ENCODE measurements around the gene SMAD5. TPM values are rescaled to one million over a fixed set of nuclear protein-coding genes. Genes with fewer than 3 reads are reported as not detected.

The SMAD5 gene
- total RNA-seq, 3 donors from 2014 or later = 45.6 to 63.7 (median 52.4) TPM

GRCh38 chr5:136205941-136206340 is 73.3 kb downstream of the SMAD5 start:
- Histone ChIP-seq H3K4me1 (no peaks in the 10 kb centered on the region), H3K27ac (no peak overlapping the region), H3K36me3 (no peaks in the 10 kb centered on the region), H3K9me3 (no peaks in the 10 kb centered on the region), H3K27me3 (peaks cover 0 to 7% of the 10 kb centered on the region in 2 donors), H3K4me3 (no peak overlapping the region)
- intact Hi-C loops (cut with DNase I; ENCODE audit: low total_unique reads) = no loop called here
- TF ChIP-seq CTCF (IDR thresholded peaks at IDR 0.05) (no peak), POLR2AphosphoS5 (IDR thresholded peaks at IDR 0.05) (no peak), POLR2A (IDR thresholded peaks at IDR 0.05) (no peak)
- DNase-seq (ENCODE audit: low spot score in 2 of 2) = no peak

- no peak for DNase-seq (ENCODE audit: low spot score in 2 of 2)
- Histone ChIP-seq H3K27ac (no peak overlapping the region), H3K36me3 (no peaks in the 10 kb centered on the region), H3K4me3 (no peak overlapping the region), H3K4me1 (no peaks in the 10 kb centered on the region), H3K9me3 (no peaks in the 10 kb centered on the region), H3K27me3 (peaks cover 0 to 11% of the 10 kb centered on the region in 2 donors)
- TF ChIP-seq POLR2A (IDR thresholded peaks at IDR 0.05) = no peak
- TF ChIP-seq CTCF (IDR thresholded peaks at IDR 0.05) = no peak
- TF ChIP-seq POLR2AphosphoS5 (IDR thresholded peaks at IDR 0.05) = no peak
- intact Hi-C loops (cut with DNase I; ENCODE audit: low total_unique reads) = no loop called here
These were observed 73.7 kb downstream of the SMAD5 start for GRCh38 chr5:136206361-136206760.

DNA sequence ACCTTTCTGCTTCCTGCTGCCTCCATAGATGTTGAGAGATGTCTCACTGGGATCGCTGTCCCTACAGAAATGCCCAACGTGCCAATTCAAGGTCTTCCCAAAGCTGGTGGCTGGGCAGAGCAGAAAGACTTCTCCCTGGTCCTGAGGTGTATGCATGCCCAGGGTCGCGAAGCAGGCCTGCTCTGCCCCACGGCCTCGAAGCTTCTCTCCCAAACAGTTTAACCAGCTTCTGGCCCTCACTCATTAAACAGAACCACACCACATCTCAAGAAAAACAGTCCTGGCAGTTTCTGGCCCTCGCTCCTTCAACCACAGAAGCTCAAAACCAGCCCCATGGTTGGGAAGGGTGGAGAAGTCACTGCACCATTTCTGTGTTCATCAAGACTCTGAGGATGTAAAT is 75.0 kb downstream of the SMAD5 start:
- peaks cover 0 to 13% of the 10 kb centered on the region in 2 donors for H3K27me3 ChIP-seq
- no peak for DNase-seq (ENCODE audit: low spot score in 2 of 2)
- H3K4me1 ChIP-seq = no peaks in the 10 kb centered on the region
- H3K4me3 ChIP-seq = no peak overlapping the region
- H3K27ac ChIP-seq = no peak overlapping the region
- H3K9me3 ChIP-seq = no peaks in the 10 kb centered on the region
- TF ChIP-seq POLR2A (IDR thresholded peaks at IDR 0.05) (no peak), POLR2AphosphoS5 (IDR thresholded peaks at IDR 0.05) (no peak), CTCF (IDR thresholded peaks at IDR 0.05) (no peak)
- H3K36me3 ChIP-seq = no peaks in the 10 kb centered on the region
- intact Hi-C loops (cut with DNase I; ENCODE audit: low total_unique reads) = no loop called here

DNA sequence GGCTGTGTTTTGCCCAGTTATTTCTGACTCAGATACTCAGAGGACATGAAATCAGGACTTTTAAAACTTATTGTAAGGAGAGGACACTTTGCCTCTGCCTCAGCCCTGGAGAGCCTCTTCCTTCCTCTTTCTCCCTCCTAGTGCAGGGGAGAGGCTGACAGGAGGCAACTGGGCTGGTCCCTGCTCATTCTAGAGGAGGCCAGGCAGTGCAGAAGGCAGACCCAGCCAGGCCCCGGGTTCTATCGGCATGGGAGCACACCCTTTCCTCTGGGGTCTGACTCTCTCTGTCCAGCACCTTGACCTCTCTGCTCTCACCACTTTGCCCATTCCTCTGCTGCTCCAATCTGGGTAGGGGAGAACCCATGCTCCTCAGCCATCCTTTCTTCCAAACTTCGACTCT is 76.3 kb downstream of the SMAD5 start:
- Histone ChIP-seq H3K4me1 (no peaks in the 10 kb centered on the region), H3K36me3 (no peaks in the 10 kb centered on the region), H3K4me3 (no peak overlapping the region), H3K9me3 (no peaks in the 10 kb centered on the region), H3K27ac (no peak overlapping the region), H3K27me3 (peaks cover 0 to 20% of the 10 kb centered on the region in 2 donors)
- intact Hi-C loops (cut with DNase I; ENCODE audit: low total_unique reads) = no loop called here
- DNase-seq (ENCODE audit: low spot score in 2 of 2) = no peak
- TF ChIP-seq POLR2A (IDR thresholded peaks at IDR 0.05) = no peak
- TF ChIP-seq CTCF (IDR thresholded peaks at IDR 0.05) = no peak
- no peak for TF ChIP-seq POLR2AphosphoS5 (IDR thresholded peaks at IDR 0.05)

DNA sequence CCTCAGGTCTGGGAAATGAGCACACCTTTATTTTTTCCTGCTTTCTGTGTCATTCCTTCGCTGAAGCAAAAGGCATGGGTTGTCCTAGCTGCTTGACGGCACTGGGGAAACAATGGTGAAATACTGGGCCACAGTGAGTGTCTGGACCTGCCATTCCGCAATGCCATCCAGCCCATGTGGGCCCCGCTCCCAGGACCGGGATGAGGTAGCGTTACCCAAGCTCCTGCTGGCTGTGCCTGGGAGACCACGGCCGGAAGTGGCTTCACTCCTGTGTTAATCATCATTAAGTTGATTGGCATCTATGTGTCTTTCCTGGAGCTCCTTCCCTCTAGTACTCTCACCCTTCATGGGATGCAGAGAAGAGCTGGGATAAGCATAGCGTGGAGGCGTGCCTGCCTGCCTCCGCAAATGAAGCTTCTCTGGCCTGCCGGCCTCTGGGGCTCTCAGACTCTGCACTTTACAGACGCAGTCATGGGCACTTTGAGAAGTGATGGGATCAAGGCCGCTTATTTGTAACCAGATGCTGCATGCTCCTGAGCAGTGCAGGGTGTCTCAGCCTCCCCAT is 76.8 kb downstream of the SMAD5 start:
- H3K36me3 ChIP-seq = no peaks in the 10 kb centered on the region
- no peak overlapping the region for H3K4me3 ChIP-seq
- H3K9me3 ChIP-seq = no peaks in the 10 kb centered on the region
- intact Hi-C loops (cut with DNase I; ENCODE audit: low total_unique reads) = no loop called here
- DNase-seq (ENCODE audit: low spot score in 2 of 2) = no peak
- no peaks in the 10 kb centered on the region for H3K4me1 ChIP-seq
- TF ChIP-seq POLR2AphosphoS5 (IDR thresholded peaks at IDR 0.05) = no peak
- no peak for TF ChIP-seq POLR2A (IDR thresholded peaks at IDR 0.05)
- no peak for TF ChIP-seq CTCF (IDR thresholded peaks at IDR 0.05)
- H3K27me3 ChIP-seq = peaks cover 0 to 20% of the 10 kb centered on the region in 2 donors
- no peak overlapping the region for H3K27ac ChIP-seq
